ENCODE data around the gene CDK6. TPM values are rescaled to one million over a fixed set of nuclear protein-coding genes. Genes with fewer than 3 reads are reported as not detected.
A peak's percentile ranks its signal among the peaks of the same experiment; 100 is the strongest.

Gene CDK6
- total RNA-seq, 4 donors from 2014 or later = 12.9 to 32.7 (median 21.6) TPM

DNA sequence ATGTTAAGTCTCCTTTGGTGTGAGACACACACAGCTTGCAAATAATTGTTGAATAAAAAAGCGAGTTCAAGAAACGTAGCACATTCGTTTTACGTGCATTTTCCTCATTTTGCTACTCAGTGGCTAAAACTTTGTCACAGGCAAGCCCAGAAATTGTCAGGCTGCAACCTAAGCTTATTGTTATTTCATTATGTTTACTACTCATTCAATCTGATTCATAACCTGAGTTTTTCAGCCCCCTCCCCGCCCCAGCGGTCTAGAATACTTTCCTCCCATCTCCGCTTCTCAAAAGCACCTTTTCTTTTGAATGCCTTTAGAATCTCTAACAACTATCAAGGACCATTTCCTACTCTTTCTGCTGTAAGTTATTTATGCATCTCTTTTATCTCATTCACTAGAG is 247.3 kb downstream of the CDK6 start:
- TF ChIP-seq POLR2A (IDR thresholded peaks at IDR 0.05) = no peak
- TF ChIP-seq, protein P1, sequence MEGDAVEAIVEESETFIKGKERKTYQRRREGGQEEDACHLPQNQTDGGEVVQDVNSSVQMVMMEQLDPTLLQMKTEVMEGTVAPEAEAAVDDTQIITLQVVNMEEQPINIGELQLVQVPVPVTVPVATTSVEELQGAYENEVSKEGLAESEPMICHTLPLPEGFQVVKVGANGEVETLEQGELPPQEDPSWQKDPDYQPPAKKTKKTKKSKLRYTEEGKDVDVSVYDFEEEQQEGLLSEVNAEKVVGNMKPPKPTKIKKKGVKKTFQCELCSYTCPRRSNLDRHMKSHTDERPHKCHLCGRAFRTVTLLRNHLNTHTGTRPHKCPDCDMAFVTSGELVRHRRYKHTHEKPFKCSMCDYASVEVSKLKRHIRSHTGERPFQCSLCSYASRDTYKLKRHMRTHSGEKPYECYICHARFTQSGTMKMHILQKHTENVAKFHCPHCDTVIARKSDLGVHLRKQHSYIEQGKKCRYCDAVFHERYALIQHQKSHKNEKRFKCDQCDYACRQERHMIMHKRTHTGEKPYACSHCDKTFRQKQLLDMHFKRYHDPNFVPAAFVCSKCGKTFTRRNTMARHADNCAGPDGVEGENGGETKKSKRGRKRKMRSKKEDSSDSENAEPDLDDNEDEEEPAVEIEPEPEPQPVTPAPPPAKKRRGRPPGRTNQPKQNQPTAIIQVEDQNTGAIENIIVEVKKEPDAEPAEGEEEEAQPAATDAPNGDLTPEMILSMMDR (IDR thresholded peaks at IDR 0.05) = no peak
- no peak for TF ChIP-seq POLR2AphosphoS5 (IDR thresholded peaks at IDR 0.05)
- TF ChIP-seq EP300 (IDR thresholded peaks at IDR 0.05; ENCODE audit: low read depth) = no peak
- in situ Hi-C loops (cut with MboI; ENCODE audit: low pct_ligation_motif_present in 1 of 4, low pct_unique_long_range_greater_than_20kb in 1 of 4, low sequenced_read_pairs in 3 of 4) = no loop called here
- no peaks in the 10 kb centered on the region for H3K36me3 ChIP-seq
- intact Hi-C loops (cut with DNase I; ENCODE audit: low total_unique reads) = loop anchor here (5.0 kb wide), 1 partner anchor 1287 kb away; no protein-coding TSS in a partner anchor
- no peaks in the 10 kb centered on the region for H3K27me3 ChIP-seq
- 27 to 38% methylated on average over 7 of the region's 7 CpGs for WGBS, 2 donors (ENCODE audit: low coverage in 1 of 2)
- H3K9me3 ChIP-seq = no peaks in the 10 kb centered on the region
- H3K27ac ChIP-seq = peak overlapping the region; percentile 90 to 95 (median 94)
- no peak for DNase-seq
- peak overlapping the region; percentile 54 to 99 (median 86) for H3K4me3 ChIP-seq
- H3K4me1 ChIP-seq = peaks cover 11 to 46% (median 33%) of the 10 kb centered on the region in 4 donors

DNA sequence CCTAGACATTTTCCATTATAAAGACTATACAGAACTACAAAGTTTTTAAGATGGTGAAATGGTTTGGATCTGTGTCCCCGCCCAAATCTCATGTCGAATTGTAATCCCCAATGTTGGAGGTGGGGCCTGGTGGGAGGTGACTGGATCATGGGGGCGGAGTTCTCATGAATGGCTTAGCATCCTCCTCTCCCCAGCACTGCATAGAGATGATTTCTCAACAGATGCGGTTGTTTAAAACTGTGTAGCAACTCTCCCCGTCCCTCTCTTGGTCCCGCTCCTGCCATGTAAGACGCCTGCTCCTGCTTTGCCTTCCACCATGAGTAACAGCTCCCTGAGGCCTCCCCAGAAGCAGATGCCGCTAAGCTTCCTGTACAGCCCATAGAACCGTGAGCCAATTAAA is 247.8 kb downstream of the CDK6 start:
- Histone ChIP-seq H3K27ac (no peak overlapping the region), H3K27me3 (no peaks in the 10 kb centered on the region), H3K4me3 (peak overlapping the region in 1 of 4 donors; percentile 99), H3K4me1 (peaks cover 11 to 46% (median 33%) of the 10 kb centered on the region in 4 donors), H3K36me3 (no peaks in the 10 kb centered on the region), H3K9me3 (no peaks in the 10 kb centered on the region)
- DNase-seq = no peak
- in situ Hi-C loops (cut with MboI; ENCODE audit: low pct_ligation_motif_present in 1 of 4, low pct_unique_long_range_greater_than_20kb in 1 of 4, low sequenced_read_pairs in 3 of 4) (no loop called here), intact Hi-C loops (cut with DNase I; ENCODE audit: low total_unique reads) (loop anchor here (5.0 kb wide), 1 partner anchor 1286 kb away; no protein-coding TSS in a partner anchor)
- 80 to 81% methylated on average over 7 to 9 of the region's 9 CpGs for WGBS, 2 donors (ENCODE audit: low coverage in 1 of 2)
- TF ChIP-seq EP300 (IDR thresholded peaks at IDR 0.05; ENCODE audit: low read depth) = no peak
- TF ChIP-seq, protein P1 (IDR thresholded peaks at IDR 0.05) = no peak

DNA sequence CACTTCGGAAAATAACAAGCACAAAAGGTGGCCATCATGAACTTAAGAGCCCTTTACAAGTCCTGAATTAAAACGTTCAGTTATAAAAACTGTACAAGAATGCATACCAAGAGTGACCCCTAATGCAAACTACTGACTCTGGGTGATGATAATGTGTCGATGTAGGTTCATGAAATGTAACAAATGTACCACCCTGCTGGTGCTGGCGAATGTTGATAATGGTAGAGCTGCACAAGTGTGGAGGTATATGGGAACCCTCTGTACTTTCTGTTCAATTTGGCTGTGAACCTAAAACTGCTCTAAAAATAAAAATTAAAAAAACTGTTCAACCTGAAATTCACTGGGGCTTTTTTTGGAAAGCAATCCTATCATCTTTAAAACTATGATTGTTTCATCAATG is 249.5 kb downstream of the CDK6 start:
- Histone ChIP-seq H3K27ac (no peak overlapping the region), H3K4me1 (peaks cover 11 to 46% (median 33%) of the 10 kb centered on the region in 4 donors), H3K36me3 (no peaks in the 10 kb centered on the region), H3K27me3 (no peaks in the 10 kb centered on the region), H3K4me3 (no peak overlapping the region), H3K9me3 (no peaks in the 10 kb centered on the region)
- WGBS, 2 donors (ENCODE audit: low coverage in 1 of 2) = 58 to 64% methylated on average over 4 of the region's 4 CpGs
- DNase-seq = no peak
- TF ChIP-seq EP300 (IDR thresholded peaks at IDR 0.05; ENCODE audit: low read depth) = no peak
- TF ChIP-seq, protein P1 (IDR thresholded peaks at IDR 0.05) = no peak
- no peak for TF ChIP-seq POLR2AphosphoS5 (IDR thresholded peaks at IDR 0.05)
- TF ChIP-seq POLR2A (IDR thresholded peaks at IDR 0.05) = no peak
- intact Hi-C loops (cut with DNase I; ENCODE audit: low total_unique reads) (loop anchor here (5.0 kb wide), 1 partner anchor 1285 kb away; no protein-coding TSS in a partner anchor), in situ Hi-C loops (cut with MboI; ENCODE audit: low pct_ligation_motif_present in 1 of 4, low pct_unique_long_range_greater_than_20kb in 1 of 4, low sequenced_read_pairs in 3 of 4) (no loop called here)

DNA sequence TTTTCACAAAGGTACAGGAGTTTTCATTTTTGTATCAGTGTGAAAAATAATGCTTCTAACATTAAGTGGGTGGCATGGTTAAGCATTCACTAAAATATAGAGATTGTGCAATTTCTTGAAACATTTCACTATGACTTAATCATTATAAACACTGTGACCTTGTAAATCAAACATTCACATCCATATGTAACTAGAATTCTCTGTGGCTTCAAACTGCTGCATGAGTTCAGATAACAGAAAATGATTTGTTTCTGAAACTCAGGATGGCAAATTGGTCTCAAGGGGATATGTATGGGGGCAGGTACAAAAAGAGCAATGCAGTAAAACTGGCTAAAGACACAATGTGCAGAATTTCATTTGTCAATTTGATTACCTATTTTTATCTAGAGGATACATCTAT is 250.0 kb downstream of the CDK6 start:
- H3K4me1 ChIP-seq = peaks cover 11 to 46% (median 33%) of the 10 kb centered on the region in 4 donors

More for the DNA sequence above, 250.0 kb downstream of the CDK6 start:
- intact Hi-C loops (cut with DNase I; ENCODE audit: low total_unique reads) (loop anchor here (5.0 kb wide), 1 partner anchor 1284 kb away; no protein-coding TSS in a partner anchor), in situ Hi-C loops (cut with MboI; ENCODE audit: low pct_ligation_motif_present in 1 of 4, low pct_unique_long_range_greater_than_20kb in 1 of 4, low sequenced_read_pairs in 3 of 4) (no loop called here)
- TF ChIP-seq POLR2A (IDR thresholded peaks at IDR 0.05) = no peak
- no peak for TF ChIP-seq POLR2AphosphoS5 (IDR thresholded peaks at IDR 0.05)
- TF ChIP-seq, protein P1 (IDR thresholded peaks at IDR 0.05) = no peak
- no peak for TF ChIP-seq EP300 (IDR thresholded peaks at IDR 0.05; ENCODE audit: low read depth)
- no peak for DNase-seq
- H3K9me3 ChIP-seq = no peaks in the 10 kb centered on the region
- no peak overlapping the region for H3K27ac ChIP-seq
- H3K27me3 ChIP-seq = no peaks in the 10 kb centered on the region
- no peak overlapping the region for H3K4me3 ChIP-seq
- no peaks in the 10 kb centered on the region for H3K36me3 ChIP-seq

Measured in transverse colon (tissue), 4 donors.